HG02623 (cell line): ENCODE results near the gene RBM12.

Source experiments
- ATAC-seq: cut with Tn5 transposase; IDR thresholded peaks from one replicate; pipeline ENCODE4 v1.9.1; 2021; ENCODE audit warnings: moderate library complexity; ENCODE audit not compliant: unreplicated experiment

Gene RBM12

DNA sequence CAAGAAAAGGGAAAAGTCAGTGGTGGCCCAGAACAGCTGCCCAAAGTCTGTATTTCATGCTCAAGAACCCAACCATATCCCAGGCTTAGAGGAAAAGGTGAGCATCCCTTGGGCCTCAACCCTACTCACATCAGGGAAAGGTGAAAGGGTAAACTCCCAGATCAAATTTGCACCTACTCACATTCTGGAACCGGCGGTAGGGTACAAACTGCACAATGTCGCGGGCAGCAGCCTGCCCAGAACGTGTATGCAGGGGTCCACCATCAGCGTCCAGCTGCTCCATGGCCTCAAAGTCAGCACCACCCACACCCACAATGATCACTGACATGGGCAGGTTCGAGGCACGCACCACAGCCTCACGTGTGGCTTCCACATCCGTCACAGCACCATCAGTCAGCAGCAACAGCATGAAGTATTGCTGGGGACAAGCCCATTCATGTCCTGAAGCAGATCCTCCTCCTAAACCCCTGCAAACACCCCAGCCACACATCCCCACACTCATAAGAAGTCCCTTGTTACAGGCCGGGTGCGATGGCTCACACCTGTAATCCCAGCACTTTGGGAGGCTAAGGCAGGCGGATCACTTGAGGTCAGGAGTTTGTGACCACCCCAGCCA, 38.2 kb downstream of the RBM12 start:
- ATAC-seq = no peak

DNA sequence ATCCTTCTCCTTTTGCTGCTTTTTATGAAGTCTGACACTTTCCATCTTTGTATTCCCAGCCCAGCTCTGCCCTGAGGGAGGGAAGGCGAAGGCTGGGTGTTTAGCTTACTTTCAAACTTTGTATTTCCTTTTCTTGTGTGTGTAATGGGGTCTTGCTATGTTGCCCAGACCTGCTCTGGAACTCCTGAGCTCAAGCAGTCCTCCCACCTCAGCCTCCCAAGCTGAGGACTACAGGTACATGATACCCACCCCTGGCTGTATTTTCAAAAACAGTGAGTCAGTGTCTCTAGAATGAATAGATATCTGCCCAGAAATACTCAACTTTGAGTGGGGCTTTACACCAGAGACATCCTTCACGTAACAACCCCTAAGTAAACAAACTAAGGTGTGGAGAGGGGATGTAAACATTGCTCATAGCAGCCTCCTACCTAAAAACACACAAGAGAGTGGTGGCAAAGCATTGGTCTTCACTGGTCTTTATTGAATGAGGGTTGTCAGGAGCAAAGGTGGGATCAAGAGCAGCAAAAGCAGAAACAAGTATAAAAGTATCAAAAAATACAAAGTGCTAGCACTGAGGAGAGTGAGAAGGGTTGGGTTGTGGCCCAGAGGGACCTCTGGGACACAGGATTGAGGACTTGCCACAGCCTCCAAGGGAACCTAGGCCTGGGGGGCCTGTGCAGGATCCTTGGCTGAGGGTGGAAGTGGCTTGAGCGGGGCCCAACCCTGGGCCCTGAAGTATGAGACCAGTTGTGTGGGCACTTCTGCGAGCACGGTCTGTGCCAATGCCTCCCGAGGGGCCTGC, 38.9 kb downstream of the RBM12 start:
- no peak for ATAC-seq

DNA sequence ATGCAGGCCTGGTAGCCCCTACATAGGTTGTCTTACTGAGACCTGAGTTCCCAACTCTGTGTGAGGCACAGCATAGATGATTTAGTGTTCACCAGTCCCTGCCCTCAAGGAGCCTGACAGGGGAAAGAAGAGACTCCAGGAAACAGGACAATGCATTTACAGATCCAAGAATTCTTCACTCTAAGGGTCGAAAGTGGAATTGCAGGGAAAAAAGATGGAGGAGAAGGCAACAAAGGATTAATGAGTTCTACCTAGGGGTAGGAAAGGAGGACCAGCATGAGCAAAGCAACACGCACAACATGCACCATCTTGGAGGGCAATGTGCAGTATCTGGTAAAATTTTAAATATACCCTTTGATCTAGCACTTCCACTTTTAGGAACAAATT, 43.1 kb downstream of the RBM12 start:
- no peak for ATAC-seq

DNA sequence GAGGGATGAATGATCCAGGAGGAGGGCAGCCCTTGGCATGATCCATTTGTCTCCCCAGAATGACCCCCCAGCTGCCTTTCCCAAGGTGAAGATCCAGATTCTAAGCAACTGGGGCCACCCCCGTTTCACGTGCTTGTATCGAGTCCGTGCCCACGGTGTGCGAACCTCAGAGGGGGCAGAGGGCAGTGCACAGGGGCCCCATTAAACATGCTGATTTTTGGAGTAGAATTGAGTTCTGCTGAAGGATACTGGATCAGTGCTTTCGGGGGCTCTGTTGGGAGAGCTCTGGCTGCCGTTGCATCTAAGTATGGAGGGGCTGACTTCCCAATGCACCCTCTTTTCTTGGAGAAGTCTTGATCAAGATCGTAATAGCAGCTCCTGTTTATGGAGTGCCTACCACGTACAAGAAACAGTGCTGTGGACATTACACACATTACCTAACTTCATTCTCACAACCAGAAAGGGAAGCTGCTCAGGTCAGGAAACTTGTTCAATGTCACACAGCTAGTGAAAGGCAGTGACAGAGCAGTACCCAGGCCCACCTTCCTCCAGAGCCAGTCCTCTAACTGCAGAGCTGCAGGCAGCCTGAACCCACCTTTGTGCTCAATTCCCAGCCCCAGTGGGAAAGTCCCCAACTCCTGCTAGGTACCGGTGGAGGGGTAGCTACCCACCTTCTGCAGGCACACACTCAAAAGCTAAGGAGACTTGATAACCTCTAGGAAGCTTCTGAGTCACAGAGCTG, 43.7 kb downstream of the RBM12 start:
- no peak for ATAC-seq

DNA sequence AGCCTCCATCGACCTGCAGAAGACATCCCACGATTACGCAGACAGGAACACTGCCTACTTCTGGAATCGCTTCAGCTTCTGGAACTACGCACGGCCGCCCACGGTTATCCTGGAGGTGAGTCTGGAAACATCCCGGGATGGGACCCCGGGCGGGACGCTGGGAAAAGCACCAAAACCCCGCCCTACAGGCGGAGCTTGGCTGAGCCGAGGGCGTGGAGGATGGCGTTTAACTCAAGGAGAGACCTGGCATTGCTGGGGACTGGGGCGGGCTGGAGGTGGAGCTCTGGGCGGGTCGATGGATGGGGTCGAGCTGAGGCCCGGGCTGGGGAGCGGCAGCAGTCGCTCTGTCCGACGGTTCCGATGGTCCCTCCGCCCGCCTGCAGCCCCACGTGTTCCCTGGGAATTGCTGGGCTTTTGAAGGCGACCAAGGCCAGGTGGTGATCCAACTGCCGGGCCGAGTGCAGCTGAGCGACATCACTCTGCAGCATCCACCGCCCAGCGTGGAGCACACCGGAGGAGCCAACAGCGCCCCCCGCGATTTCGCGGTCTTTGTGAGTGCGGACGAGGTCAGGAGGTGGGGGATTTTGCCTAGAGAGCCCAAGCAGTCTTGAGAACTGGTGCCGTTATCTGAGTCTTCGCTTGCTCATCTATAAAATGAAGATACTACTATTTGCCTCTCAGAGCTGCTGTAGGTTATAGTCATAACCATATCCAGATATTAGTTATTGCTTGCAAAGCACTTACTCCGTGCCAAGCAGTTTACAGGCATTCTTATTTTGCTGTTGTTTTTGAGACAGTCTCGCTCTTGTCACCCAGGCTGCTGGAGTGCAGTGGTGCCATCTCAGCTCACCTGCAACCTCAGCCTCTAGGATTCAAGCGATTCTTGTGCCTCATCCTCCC, 45.3 kb downstream of the RBM12 start:
- ATAC-seq = no peak

DNA sequence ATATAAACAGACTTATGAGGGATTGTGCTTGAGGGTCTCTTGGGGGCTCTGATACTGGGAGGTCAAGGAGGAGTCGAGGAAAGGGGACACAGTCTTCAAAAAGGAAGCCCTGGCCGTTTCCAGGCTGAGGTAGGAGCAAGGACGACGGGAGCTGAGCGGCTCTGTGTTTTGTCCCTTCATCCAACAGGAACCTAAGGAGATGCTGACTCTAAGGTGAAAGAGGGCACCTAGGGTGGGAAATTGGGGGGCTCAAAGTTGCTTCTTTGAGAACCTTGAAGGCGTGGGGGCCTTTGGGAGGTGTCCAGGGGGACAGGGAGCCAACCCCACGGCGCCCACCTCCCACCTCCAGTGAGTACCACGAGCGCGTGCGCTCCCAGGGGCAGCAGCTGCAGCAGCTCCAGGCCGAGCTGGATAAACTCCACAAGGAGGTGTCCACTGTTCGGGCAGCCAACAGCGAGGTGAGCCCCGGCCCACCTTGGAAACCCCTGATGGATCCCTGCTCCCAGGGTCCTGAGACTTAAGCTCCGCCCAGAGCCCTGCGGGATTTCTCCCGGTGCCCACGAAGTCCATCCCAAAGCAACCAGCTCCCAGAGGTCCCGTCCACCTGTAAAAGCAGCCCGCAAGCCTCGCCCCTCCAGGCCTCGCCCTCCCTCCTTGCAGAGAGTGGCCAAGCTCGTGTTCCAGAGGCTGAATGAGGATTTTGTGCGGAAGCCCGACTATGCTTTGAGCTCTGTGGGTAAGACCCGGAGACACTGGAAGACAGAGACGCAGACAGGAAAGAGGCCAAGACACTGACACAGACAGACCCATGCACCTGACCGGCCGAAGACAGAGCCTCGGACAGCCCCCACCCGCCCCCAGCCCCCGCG, 46.2 kb downstream of the RBM12 start:
- ATAC-seq = no peak

DNA sequence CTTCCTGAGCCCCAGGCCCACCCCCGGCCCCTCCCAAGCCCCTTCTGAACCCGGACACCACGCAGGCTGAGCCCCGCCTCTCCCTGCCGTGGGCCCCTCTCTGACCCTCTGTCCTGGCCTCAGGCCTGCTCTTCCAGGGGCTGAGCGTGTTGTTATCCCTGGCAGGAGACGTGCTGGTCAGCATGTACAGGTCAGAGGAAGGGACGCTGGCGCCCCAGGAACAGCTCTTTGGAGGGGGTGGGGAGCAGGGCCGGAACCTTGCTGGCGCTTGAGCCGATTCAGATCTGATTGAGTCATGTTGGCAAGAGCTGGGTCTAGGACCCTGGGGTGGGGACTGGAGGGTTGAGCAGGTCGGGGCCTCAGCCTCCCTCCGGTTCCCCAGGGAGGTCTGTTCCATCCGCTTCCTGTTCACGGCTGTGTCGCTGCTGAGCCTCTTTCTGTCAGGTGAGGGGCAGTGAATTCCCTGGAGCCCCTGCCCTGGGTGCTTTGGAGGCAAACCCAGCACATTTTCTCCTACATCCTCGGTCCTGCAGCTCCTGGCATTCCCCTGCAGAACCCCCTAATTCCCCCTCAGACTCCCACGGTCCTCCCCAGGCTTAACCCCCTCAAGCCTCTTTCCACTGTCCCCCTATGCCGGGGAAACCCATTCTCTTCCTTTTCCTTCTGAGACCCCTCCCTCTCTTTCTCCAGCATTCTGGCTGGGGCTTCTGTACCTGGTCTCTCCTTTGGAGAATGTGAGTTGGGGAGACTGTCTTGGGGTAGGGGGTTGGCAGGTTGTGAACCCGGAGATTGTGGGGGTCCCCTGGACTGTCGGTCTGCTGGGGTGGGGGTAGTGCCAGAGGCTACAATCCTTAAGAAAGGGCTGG, 47.1 kb downstream of the RBM12 start:
- no peak for ATAC-seq

DNA sequence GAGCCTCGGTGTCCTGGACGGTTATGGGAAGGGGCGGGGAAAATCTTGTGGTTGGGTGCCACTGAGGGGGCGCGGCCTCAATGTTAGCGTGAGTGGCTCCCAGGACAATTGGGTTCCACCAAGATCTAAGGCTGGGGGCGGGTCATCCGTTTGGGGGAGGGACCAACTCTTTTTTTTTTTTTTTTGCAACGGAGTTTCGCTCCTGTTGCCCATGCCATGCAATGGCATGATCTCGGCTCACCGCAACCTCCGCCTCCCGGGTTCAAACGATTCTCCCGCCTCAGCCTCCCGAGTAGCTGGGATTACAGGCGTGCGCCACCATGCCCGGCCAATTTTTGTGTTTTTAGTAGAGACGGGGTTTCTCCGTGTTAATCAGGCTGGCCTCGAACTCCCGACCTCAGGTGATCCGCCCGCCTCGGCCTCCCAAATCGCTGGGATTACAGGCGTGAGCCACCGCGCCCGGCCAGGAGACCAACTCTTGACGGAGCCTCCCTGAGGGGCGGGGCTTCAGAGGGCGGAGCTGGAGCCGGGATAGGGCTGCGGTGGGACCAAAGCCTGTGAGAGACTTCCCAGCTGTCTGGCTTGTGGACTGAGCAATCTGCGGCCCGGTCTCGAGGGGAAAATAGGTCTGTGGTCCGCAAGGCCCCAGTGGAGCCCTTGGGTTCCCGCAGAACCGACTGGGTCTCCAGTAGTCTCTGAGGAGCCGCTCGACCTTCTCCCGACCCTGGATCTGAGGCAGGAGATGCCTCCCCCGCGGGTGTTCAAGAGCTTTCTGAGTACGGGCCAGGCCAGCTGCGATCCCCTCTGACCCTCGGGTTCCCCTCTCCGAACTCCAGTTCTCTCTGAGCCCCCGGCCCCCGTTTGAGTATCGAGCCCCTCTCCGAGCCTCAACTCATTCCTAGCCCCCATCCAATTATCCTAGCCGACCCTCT, 48.0 kb downstream of the RBM12 start:
- no peak for ATAC-seq

DNA sequence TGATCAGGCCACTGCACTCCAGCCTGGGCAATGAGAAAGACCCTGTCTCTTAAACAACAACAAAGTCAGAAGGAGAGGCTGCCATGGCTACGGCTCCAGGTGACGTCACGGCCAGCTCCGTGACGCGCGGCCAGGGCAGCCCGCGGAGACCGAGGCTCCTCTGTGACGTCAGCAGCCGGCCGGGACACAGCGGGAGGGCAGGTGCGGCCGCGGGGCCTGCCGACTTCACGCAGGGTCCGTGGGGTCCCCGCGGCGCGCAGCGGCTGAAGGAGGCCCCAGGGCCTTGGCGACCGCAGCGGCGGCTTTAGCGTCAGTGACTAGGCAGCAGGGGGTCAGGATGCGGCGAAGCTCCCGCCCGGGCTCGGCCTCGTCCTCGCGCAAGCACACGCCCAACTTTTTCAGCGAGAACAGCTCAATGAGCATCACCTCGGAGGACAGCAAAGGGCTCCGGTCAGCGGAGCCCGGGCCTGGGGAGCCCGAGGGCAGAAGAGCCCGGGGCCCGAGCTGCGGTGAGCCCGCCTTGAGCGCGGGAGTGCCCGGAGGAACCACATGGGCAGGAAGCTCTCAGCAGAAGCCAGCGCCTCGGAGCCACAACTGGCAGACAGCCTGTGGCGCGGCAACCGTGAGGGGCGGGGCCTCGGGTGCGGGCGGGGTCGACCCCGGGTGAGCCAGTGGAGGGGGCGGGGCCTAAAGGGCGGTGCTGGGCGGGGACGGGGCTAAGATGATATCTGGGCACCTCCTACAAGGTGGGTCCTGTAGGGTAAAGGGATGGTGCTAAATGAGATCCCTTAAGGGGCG, 48.8 kb downstream of the RBM12 start, which contains the start of gene SPAG4:
SPAG4 (plus strand) TSS at position 163 of the 798 bp plus-strand sequence; CDS start at position 338, 175 bp downstream.
- peak; percentile 74 for ATAC-seq

DNA sequence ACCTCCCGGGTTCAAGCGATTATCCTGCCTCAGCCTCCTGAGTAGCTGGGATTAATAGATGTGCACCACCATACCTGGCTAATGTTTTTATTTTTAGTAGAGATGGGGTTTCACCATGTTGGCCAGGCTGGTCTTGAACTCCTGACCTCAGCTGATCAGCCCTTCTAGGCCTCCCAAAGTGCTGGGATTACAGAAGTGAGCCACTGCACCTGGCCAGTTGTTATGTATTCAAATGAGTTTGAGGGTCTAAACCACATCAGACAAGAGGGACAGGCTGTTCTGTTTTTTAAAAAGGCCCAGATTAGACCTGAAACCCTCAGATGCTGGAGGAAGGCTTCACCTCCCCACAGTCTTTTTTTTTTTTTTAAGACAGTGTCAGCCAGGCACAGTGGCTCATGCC, 53.2 kb downstream of the RBM12 start:
- no peak for ATAC-seq

DNA sequence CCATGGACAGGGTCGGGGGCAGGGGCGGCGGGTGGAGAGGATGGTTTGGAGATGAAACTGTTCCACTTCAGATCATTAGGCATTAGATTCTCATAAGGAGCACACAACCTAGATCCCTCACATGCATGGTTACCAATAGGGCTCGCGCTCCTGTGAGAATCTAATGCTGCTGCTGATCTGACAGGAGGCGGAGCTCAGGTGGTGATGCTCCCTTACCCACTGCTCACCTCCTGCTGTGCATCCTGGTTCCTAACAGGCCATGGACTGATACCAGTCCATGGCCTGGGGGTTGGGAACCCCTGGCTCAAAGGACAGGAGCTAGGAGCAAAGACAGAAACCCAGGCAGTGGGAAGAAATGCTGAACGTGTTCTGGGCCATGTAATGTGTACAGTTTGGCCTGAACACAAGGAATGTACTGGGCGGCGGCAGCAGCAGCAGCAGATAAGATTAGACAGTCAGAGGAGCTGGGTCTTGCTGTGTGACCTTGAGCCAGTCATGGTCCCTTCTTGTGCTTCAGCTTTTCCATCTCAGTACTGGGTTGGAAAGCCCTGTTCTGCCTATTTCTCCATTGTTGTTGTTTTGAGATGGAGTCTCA, 53.8 kb downstream of the RBM12 start:
- no peak for ATAC-seq

DNA sequence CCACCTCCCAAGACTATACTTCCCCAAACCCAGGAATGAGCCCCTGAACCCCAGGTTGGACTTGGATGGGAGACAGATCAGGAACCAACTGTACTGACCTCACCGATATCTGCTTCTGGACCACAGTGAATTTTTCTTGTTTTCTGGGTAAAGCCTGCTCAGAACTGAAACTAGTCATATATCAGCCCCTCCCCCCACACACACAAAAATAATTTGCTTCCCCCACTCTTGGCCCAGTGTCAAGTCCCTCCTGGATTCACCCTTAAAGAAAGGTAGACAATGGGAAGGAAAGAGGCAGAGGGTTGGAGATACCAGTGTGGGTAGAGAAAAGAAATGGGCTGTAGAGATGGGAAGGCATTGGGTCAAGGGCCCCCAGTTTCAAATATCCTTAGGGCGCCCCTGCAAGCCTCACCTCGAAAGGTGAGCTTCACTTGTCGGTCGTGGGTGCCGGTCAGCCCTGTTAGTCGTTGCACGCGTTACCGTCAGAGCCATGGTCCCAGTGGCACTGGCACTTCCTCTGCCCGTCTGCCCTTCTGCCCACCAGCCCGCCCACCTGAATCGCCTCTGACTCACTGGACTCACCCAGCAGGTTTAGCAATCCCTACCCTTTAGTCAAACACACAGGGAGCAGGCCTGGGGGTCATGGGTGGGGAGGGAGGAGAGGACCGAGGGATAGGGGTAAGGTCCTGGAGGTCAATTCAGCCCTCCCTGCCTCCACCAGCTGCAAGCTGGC, 57.5 kb downstream of the RBM12 start:
- ATAC-seq = no peak

DNA sequence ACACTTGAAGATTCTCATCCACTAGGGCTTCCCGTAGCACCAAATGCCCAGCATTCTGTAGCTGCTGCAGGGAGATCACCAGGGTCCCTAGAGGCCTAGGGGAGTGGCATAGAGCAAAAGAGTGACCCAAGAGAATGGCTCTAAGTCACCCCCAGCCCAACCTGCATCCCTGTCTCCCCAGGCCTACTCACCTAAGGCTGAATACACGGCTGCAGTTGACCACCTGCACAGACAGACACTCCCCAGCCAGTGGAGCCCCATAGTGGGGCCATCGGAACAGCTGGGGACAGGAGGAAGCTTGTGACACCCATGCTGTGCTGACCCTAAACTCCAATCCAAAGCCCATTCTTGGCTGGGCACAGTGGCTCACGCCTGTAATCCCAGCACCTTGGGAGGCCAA, 58.6 kb downstream of the RBM12 start:
- ATAC-seq = no peak

DNA sequence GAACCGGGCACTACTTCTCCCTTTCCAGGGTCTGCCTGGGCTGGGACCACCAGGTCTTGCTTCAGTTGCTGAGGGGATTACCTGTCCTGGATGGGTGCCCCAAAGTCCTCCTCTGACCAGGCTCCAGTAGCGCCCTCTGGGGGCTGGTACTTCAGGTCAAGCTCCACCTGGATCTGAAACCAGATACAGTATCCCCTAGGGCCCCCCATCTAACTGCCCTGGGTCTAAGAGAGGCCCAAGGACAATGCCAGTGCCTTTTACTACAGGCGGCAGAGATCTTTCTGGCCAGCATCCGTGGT, 60.3 kb downstream of the RBM12 start:
- no peak for ATAC-seq

DNA sequence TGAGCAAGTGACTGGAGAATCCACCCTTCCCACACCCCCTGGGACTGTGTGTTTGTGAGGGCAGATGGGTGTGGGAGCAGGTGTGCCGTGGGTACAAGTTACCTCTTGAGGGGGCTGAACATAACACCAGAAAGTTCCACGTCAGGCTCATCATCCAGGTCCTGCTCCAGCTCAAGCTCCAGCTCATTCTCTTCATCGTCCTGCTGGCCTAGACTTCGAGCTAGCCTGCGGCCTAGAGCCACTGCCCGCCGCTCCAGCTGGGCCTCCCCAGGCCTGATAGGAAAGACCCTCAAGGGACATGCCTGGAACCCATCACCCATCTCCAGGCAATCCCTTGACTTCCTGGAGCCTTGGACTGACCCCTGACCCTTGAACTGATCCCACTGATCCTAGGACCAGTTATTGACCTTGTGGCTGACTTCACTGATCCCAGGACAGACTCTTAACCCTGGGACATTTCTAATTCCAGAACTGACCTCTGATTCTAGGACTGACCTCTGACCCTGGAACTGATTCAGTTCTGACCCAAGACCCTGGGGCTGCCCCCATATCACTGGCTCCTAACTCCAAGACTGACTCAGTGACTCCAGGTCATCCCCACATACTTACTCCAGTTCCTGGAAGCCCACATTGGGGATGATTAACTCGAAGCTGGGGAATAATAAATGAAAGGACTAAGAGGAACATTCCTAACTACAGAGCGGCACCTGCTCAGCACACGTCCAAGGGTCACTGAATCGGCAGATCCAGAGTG, 60.8 kb downstream of the RBM12 start:
- ATAC-seq = no peak
